NCI-H1436 (cell line): ENCODE measurements around the gene CRACR2A.

Experiments used
- DNase-seq: peaks from one replicate; lab custom pipeline; 2025; lab: John Stamatoyannopoulos, UW

CRACR2A gene, protein sequence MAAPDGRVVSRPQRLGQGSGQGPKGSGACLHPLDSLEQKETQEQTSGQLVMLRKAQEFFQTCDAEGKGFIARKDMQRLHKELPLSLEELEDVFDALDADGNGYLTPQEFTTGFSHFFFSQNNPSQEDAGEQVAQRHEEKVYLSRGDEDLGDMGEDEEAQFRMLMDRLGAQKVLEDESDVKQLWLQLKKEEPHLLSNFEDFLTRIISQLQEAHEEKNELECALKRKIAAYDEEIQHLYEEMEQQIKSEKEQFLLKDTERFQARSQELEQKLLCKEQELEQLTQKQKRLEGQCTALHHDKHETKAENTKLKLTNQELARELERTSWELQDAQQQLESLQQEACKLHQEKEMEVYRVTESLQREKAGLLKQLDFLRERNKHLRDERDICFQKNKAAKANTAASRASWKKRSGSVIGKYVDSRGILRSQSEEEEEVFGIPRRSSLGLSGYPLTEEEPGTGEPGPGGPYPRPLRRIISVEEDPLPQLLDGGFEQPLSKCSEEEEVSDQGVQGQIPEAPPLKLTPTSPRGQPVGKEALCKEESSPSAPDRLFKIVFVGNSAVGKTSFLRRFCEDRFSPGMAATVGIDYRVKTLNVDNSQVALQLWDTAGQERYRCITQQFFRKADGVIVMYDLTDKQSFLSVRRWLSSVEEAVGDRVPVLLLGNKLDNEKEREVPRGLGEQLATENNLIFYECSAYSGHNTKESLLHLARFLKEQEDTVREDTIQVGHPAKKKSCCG

GRCh38 chr12:3752741-3753486 lies at the start of gene CRACR2A:
Gene CRACR2A (minus strand): TSS chr12:3753109. CDS start chr12:3696999, 56,110 bp downstream.
- DNase-seq: no peak

DNA sequence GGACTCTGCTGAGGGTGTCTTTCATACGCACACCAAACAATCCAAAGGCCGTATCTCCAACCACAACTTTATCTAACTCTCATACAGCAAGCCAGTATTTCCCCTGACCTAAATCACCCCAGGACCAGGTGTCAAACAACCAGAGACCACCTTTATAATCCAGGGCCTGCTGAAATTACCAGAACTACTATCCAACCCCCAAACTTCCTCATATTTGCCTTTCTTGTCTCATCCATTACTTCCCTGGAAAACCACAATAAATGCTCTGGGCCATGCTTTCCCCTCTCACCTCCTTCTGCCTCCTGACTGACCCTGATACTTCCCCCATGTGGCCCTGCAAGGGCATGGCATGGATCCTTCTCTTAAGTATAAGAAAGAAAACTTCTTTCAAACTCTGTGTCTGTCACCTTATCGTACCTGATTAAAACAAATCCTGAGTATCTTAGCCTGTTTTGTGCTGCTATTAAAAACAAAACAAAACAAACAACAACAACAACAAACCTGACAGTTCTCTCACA lies 44.7 kb upstream of the CRACR2A start:
- DNase-seq: no peak

DNA sequence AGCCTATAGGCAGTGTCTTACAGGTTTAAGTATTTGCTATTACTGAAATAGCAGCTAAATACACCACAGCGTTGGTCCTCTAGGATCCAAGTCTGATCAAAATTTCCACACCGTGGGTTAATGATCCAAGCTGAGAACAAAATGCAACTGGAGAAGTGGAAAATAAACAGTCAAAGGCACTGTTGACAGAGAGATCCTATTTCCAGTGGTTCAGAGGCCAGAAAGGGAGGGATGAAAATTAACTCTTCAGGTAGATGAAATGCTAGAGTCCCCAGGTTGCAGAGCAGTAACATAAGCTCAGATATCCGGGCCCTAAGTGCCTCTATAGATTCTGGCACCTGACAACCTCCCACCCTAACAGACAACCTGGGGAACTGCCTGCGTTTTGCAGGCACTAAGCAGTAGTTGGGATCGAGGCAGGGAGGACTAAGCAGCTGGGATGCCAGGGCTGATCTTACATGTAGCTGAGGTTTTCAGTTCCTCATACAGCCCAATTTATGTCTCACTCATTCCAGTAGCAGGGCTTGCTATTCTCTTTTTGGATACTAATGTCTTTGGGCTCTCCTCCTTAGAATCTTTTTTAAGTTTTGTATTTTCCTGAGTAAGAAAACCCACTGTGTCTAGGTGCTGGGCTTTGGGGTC lies 42.7 kb upstream of the CRACR2A start:
- DNase-seq: peak; percentile 36

GRCh38 chr12:3795066-3795465 lies 42.2 kb upstream of the CRACR2A start:
- DNase-seq: peak; percentile 20

DNA sequence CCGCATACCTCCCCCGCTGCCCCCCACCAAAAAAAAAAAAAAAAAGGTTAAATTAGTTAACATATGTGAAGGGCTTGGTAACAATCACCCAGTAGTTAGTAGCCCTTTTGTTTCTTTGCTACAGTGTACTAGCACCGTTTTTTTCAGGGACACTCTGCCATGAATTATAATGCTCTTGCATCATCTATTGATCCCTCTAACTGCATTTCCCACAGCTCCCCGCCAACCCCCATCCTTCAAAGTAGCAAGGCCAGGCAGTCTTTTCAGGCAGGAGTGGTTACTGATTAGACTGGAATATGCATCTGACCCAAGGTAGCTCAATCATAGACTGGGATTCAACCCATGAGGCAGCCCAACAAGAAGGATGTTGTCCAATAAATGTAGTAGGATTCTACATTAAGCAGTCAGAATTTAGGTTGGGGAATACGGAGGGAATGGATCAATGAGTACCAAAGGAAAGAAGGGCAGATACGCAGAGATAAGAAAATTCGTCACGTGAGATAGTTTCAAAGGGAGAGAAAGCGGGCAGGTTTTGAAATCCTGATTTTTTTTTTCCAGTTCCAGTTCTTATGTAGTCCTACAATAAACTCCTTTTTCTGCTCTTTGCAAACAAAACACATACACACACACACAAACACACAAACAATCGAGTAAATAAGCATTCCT lies 39.8 kb upstream of the CRACR2A start:
- no peak for DNase-seq

GRCh38 chr12:3791256-3791874 lies 38.5 kb upstream of the CRACR2A start:
- no peak for DNase-seq

- DNase-seq: no peak
These were observed 37.7 kb upstream of the CRACR2A start for GRCh38 chr12:3790642-3791041.

DNA sequence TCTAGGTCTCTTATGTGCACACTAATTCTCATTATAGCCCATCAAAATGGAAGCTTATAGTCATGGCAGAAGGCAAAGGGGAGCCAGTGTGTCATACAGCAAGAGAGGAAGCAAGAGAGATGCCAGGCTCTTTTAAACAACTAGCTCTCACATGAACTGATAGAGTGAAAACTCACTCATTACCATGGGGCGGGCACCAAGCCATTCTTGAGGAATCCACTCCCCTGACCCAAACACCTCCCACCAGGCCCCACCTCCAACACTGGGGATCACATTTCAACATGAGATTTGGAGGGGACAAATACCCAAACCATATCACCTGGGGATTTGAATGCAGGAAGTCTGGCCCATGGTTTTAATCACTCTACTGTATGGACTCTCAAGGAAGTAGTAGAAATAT lies 36.9 kb upstream of the CRACR2A start:
- DNase-seq: no peak

DNA sequence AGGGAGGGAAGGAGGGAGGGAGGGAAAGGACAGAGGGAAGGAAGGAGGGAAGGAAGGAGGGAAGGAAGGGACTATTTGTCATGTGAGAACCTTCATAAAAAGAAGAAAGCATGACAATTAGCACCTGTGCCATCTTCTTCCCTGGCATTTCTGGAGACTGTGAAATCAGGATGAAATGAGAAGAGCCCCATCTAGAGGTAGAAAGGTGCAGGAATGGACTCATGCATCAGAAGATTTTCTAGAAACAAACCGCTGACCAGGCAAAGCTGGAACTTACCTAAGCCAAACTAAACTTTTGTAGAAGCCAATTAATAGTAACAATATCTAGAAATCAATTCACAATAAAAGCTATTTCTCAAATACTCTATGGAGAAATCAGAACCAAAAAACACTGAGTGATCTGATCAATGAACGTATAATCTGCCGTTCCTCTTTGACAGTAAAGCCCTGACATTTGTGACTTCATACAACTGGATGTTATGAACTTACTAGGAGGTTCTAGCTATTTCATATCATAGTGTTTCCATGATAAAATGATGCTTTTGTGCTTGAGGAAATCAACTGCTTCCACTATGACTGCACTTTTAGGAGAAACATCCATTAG lies 24.4 kb upstream of the CRACR2A start:
- DNase-seq: peak; percentile 53

GRCh38 chr12:3775385-3776035 lies 22.6 kb upstream of the CRACR2A start:
- DNase-seq: no peak

DNA sequence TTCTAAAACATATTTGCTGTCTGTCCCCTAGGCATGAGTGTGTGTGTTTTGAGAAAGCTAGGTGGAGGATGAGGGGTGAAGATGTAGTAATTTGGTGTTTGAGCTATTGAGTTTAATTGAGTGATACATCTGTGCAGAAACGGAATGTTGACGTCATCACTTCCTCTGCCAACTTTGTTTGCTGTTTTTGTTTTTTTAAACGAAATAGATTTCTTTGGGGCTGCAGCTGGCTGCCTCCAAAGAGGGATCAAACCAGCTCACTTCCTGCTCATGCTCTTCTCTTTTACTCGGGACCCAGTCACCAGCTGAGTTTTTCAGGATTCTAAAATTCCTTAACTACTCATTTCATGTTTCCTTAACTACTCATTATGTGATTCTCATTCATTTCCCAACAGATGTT lies 19.5 kb upstream of the CRACR2A start:
- no peak for DNase-seq

- no peak for DNase-seq
These were observed 18.9 kb upstream of the CRACR2A start for GRCh38 chr12:3771853-3772252.

GRCh38 chr12:3770891-3771290 lies 18.0 kb upstream of the CRACR2A start:
- DNase-seq: no peak

GRCh38 chr12:3768911-3769447 lies 16.1 kb upstream of the CRACR2A start:
- DNase-seq: no peak

- DNase-seq: no peak
These were observed 8.3 kb upstream of the CRACR2A start for GRCh38 chr12:3761116-3761735.

GRCh38 chr12:3759878-3760277 lies 7.0 kb upstream of the CRACR2A start:
- DNase-seq: no peak

DNA sequence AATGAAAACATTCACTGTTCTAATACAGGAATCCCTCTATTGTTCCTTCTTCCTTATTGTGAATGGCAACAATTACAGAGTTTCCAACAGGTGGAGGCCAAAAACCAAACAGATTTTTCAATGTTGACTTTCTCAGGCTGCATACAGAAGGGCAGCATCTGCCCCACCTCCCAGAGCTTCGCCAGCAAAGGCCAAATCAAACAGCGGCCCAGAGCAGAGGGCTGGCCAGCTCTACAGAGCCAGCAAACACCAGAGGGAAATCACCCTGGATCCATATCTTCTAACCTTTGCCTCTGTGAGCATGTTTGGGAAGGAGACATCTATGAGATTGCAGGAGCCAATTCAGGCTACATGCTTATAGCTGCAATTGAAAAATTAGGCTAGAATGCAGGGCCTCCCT lies 4.4 kb upstream of the CRACR2A start:
- DNase-seq: no peak

DNA sequence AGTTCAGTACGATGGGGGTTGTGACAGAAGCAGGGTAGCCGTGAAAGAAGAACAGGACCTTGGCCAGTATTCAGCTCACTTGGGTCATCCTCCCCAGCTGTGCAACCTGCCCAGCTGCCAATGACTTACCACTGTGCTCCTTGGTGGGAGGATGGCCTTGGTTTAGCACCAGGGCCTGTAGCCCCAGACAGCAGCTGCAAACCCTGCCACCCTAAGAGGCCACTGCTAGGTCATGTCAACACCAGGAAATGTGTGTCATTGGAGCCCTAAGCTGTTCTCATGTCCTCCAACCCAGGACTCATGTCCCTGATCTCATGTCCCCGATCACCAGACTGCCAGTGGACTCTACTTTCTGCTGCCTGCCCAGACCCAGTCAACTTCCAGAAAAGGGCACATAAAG lies 3.0 kb upstream of the CRACR2A start:
- no peak for DNase-seq
